ENCODE measurements around the gene ITLN2. TPM values are rescaled to one million over a fixed set of nuclear protein-coding genes. Genes with fewer than 3 reads are reported as not detected.

The ITLN2 gene
- total RNA-seq, 2 donors from 2014 or later, result 20.3 to 29.7 TPM

GRCh38 chr1:160963521-160963920, 8.9 kb upstream of the ITLN2 start:
- H3K4me3 Mint-ChIP-seq, result no peak overlapping the region
- no peak overlapping the region for H3K27ac Mint-ChIP-seq

GRCh38 chr1:160961419-160961818, 6.8 kb upstream of the ITLN2 start:
- TF ChIP-seq CTCF (conservative IDR thresholded peaks at IDR 0.05), result no peak
- Mint-ChIP-seq H3K27me3 (ENCODE audit: insufficient read depth) (peaks cover 7% of the 10 kb centered on the region), H3K27ac (no peak overlapping the region), H3K4me3 (no peak overlapping the region), H3K9me3 (no peaks in the 10 kb centered on the region), H3K4me1 (peaks cover 9% of the 10 kb centered on the region), H3K36me3 (ENCODE audit: low read depth) (no peaks in the 10 kb centered on the region)
- Histone ChIP-seq H3K27ac (ENCODE audit: low read depth, low read length) (no peak overlapping the region), H3K36me3 (ENCODE audit: control insufficient read depth, insufficient read depth, low read length) (no peaks in the 10 kb centered on the region), H3K27me3 (ENCODE audit: control insufficient read depth, insufficient read depth, low read length, poor library complexity, severe bottlenecking) (no peaks in the 10 kb centered on the region), H3K9me3 (ENCODE audit: control insufficient read depth, low read length) (no peaks in the 10 kb centered on the region), H3K4me3 (ENCODE audit: low read length) (no peak overlapping the region), H3K9ac (ENCODE audit: extremely low read depth, low read length, poor library complexity, severe bottlenecking) (no peak overlapping the region), H3K4me1 (ENCODE audit: control insufficient read depth, insufficient read depth, low read length) (no peaks in the 10 kb centered on the region)
- no peak for DNase-seq
- 57 to 78% methylated on average over 1 of the region's 1 CpG for WGBS, 2 experiments (ENCODE audit: insufficient coverage in 1 of 2, insufficient read length in 1 of 2)

More at GRCh38 chr1:160963521-160963920, 8.9 kb upstream of the ITLN2 start:
- Mint-ChIP-seq H3K36me3 (ENCODE audit: low read depth) (no peaks in the 10 kb centered on the region), H3K27me3 (ENCODE audit: insufficient read depth) (peaks cover 7% of the 10 kb centered on the region), H3K9me3 (no peaks in the 10 kb centered on the region), H3K4me1 (peaks cover 7% of the 10 kb centered on the region)
- no peak for DNase-seq
- no peak overlapping the region for H3K27ac ChIP-seq (ENCODE audit: low read depth, low read length)
- no peaks in the 10 kb centered on the region for H3K4me1 ChIP-seq (ENCODE audit: control insufficient read depth, insufficient read depth, low read length)
- H3K9ac ChIP-seq (ENCODE audit: extremely low read depth, low read length, poor library complexity, severe bottlenecking), result no peak overlapping the region
- 50 to 67% methylated on average over 2 to 3 of the region's 4 CpGs for WGBS, 2 experiments (ENCODE audit: insufficient coverage in 1 of 2, insufficient read length in 1 of 2)
- TF ChIP-seq CTCF (conservative IDR thresholded peaks at IDR 0.05), result no peak
- H3K36me3 ChIP-seq (ENCODE audit: control insufficient read depth, insufficient read depth, low read length), result no peaks in the 10 kb centered on the region
- H3K27me3 ChIP-seq (ENCODE audit: control insufficient read depth, insufficient read depth, low read length, poor library complexity, severe bottlenecking), result no peaks in the 10 kb centered on the region
- no peaks in the 10 kb centered on the region for H3K9me3 ChIP-seq (ENCODE audit: control insufficient read depth, low read length)
- no peak overlapping the region for H3K4me3 ChIP-seq (ENCODE audit: low read length)

- Mint-ChIP-seq H3K36me3 (ENCODE audit: low read depth) (no peaks in the 10 kb centered on the region), H3K4me3 (no peak overlapping the region), H3K4me1 (peaks cover 17% of the 10 kb centered on the region), H3K9me3 (no peaks in the 10 kb centered on the region), H3K27me3 (ENCODE audit: insufficient read depth) (peaks cover 7% of the 10 kb centered on the region), H3K27ac (no peak overlapping the region)
- no peak overlapping the region for H3K9ac ChIP-seq (ENCODE audit: extremely low read depth, low read length, poor library complexity, severe bottlenecking)
- 94 to 95% methylated on average over 4 of the region's 4 CpGs for WGBS, 2 experiments (ENCODE audit: insufficient coverage in 1 of 2, insufficient read length in 1 of 2)
- no peaks in the 10 kb centered on the region for H3K36me3 ChIP-seq (ENCODE audit: control insufficient read depth, insufficient read depth, low read length)
- no peak overlapping the region for H3K27ac ChIP-seq (ENCODE audit: low read depth, low read length)
- no peaks in the 10 kb centered on the region for H3K4me1 ChIP-seq (ENCODE audit: control insufficient read depth, insufficient read depth, low read length)
- H3K4me3 ChIP-seq (ENCODE audit: low read length), result no peak overlapping the region
- no peak for DNase-seq
- no peaks in the 10 kb centered on the region for H3K9me3 ChIP-seq (ENCODE audit: control insufficient read depth, low read length)
- no peak for TF ChIP-seq CTCF (conservative IDR thresholded peaks at IDR 0.05)
- H3K27me3 ChIP-seq (ENCODE audit: control insufficient read depth, insufficient read depth, low read length, poor library complexity, severe bottlenecking), result no peaks in the 10 kb centered on the region
Observed at GRCh38 chr1:160956966-160957365, 2.4 kb upstream of the ITLN2 start.

Data from endodermal cell (in vitro differentiated cells).